Ammon's horn (tissue), 1 donor: Measurements from ENCODE around the gene SERPINE3.

Experiments used
- DNase-seq: peaks from one replicate; pipeline ENCODE4 v3.0.0-alpha.2; 2016; ENCODE audit warnings: low spot score

Gene SERPINE3

DNA sequence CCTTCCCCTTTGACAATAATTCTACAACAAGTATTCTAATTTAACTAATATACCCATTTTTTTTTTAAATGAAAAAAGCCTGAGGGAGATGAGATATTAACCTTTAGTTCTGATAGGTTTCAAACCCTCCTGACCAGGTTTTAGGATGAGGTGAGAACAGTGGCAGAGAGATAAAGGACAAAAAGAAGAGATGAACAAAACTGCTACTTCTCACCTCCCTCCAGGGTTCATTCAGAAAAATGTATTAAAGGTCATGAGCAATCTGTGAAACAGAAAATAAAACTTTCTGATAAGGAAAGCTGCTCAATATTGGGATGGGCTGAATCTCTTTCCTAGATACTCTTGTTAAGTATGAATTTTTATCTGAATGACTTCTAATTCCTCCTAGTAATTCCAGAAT is 24.1 kb downstream of the SERPINE3 start:
- DNase-seq: no peak

- no peak for DNase-seq
These were observed 25.0 kb downstream of the SERPINE3 start for GRCh38 chr13:51364404-51365008.

DNA sequence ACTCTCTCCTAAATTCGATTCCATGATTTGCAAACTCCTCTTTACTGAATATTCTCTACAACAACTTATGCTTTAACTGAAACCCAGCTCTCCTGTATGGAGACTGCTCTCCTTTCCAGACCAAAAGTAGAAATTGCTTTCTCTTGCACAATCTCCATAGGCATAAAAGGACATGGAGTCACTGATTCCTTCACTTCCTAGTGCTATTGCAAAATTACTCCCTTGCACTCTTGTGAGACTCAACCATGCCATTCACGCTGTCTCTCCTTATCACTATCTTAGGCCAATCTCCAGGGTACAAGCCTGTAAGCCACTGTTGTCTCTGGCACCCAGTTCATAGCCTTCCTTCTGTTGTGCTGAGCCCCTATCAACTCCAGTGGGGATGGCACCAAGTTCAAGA is 30.6 kb downstream of the SERPINE3 start:
- DNase-seq: no peak

DNA sequence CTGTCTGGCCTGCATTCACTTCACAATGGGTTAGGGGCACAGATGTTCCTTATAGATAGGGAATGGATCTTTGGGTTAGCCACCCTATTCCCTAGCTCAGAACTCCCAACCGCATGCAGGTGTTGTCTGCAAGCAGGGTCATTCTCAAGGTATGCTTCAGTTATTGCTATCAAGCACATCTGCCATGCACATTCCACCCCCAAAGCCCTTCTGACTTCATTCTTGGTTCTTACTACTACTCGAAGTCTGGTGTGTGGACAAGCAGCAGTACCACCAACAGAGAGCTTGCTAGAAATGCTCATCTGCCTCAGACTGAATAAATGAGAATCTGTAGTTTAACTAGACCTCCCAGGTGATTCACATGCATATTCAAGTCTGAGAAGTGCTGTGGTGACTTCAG is 31.3 kb downstream of the SERPINE3 start:
- DNase-seq: no peak

DNA sequence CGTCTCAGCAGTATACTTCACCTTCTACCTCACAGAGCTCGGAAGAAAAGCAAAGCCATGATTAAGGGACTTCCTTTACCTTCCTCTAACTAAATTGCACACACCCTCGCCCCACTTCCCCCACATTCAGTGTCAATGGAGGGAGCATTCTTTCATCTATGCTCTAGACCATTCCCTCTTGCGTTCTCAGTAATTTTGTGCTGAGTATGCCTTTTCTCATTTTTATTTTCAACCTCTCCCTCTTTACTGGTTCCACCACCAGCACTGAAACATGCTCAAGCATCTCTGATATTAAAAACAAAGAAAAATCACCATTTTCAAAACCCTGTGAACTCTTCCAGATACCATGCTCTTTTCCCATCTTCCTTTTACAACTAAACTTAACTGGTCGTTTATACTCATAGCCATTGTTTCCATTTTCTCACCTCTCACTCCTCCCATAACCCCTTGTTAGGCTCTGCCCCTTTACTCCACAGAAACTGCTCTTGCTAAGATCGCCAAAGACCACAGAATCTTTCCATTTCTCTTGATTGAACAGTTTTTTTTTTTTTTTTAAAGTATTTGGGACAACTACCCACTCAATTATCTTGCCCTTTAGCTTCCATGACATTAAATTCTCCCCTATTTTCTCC is 32.4 kb downstream of the SERPINE3 start:
- no peak for DNase-seq

GRCh38 chr13:51373451-51373850 is 34.0 kb downstream of the SERPINE3 start:
- no peak for DNase-seq

GRCh38 chr13:51380269-51380668 is 40.8 kb downstream of the SERPINE3 start:
- DNase-seq: no peak

DNA sequence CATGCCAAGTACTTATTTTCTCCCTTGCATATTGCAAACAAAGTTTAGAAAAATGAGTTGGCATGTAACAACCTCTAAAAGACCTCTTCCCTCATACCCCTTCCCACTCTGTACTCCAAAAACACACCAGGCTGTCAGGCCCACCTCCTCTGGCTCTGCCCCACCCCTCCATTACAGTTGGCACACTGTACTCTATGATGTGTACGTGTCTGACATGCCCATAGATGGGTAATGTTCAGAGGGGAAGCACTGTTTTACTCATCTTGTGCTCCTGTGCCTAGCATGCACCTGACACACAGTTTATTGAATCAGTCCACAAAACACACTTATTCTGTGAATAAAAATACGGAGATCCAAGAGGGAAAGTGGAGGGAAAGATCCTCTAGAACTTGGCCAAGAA is 45.6 kb downstream of the SERPINE3 start:
- DNase-seq: no peak

GRCh38 chr13:51394724-51395123 is 55.2 kb downstream of the SERPINE3 start:
- DNase-seq: no peak

GRCh38 chr13:51396352-51396751 is 56.9 kb downstream of the SERPINE3 start:
- no peak for DNase-seq

- DNase-seq: peak; percentile 15
These were observed 57.9 kb downstream of the SERPINE3 start for GRCh38 chr13:51397262-51397941.

DNA sequence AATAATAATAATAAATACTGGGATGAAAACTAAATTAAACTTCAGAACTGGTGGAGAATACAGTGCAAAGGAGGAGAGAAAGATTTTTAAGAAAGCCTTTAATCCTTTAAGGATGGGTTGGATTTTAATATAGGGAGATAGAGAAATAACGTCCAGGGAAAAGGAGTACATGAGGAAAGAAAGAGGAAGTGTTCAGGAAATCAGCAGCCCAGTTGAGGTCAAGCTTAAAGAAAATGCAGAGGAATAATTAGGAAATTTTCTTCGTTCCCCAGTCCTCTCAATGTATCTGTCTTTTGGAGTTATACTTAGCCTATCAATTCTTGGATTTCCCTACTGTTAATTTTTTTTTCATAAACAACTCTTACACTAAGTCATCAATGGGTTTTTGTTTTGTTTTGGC is 65.7 kb downstream of the SERPINE3 start:
- DNase-seq: no peak

GRCh38 chr13:51412431-51412830 is 72.9 kb downstream of the SERPINE3 start:
- no peak for DNase-seq
